Stimulated activated CD8-positive, alpha-beta memory T cell treated with anti-CD3 and anti-CD28 coated beads, Interleukin-7, amount 100 ng/mL, for 48 hours (primary cell): ENCODE data around the gene DNAH11.
"Not testable (repeated sequence)": the region's sequence is repeated elsewhere in the genome, so short reads cannot be mapped to it uniquely, and the experiment has no call there.

ENCODE experiments used
- DNase-seq, 2 donors: peaks; one replicate each; pipeline ENCODE4 v3.0.0-alpha.2; 2020; ENCODE audit warnings: low read depth in 1 of 2; ENCODE audit errors: extremely low read depth in 1 of 2

DNAH11 gene

DNA sequence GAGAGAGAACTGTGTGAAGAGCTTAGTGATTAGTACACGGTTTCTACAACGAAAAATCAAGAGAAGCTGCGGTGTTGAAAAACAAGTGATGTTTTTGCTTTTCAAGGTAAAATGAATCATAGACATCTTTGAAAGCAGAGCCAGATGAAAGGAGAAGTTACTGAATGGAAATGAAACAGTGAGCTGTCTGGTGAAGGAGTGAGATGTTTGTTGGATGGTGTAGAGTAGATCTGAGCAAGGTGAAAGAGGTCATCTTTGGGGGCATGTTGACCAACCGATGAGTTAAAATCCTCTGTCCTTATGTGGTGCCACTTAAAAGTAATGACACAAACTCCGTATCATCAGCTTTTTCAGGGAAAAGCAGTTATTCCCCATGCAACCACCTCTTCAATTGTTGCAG lies 225.4 kb downstream of the DNAH11 start:
- DNase-seq, result no peak

DNA sequence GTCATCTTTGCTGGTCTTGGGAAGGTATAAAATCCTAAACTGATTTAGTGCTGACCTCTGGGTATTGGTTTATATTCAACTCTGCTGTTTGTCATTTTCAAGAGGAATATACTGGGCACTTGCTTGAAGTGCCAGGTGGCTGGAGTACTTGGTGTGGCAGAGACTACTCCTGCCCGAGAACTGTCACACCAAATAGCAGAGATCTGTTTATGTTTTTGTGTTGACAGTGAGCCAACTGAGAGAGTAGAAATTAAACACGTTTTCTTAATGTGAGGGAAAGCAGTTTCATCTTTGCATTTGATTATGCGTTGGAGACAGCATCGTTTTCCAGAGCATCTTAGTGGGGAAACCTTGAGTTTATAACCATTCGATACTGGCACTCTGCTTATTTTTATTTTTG lies 228.4 kb downstream of the DNAH11 start:
- DNase-seq, result no peak

DNA sequence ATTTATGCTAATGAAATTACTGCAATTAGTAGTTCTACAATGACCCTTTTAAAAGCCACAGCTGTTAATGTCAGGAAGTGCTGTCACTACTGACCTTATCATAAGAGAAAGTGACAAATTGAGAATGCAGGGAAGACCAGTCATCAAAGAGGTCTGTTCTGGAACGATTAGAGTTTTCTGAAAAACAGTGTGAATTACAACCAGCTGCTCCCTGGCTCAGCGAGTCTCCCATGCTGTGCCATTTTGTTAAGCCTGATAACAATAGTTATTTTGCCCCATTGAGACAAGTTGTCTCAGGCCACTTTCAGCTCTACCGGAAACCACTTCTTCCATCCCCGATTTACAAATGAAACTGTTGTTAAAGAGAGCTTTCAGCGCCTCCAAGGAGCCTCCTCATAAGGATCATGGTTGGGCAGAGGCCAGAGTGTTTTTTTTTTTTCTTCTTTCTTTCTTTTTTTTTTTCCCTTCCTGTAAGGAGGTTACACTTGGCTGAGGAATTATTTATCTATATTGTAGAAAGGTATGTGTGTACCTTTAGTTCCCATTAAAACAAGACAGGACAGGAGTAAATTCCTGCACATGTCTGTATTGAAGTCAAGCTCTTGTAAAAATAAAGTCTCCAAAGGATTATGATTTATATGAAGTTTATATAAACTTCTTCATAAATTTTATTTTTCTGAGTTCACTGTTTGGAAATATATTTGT lies 229.2 kb downstream of the DNAH11 start:
- DNase-seq, result no peak

- DNase-seq, result no peak
Measured at GRCh38 chr7:21773326-21773725, 230.5 kb downstream of the DNAH11 start.

GRCh38 chr7:21777921-21778320 lies 235.1 kb downstream of the DNAH11 start:
- DNase-seq, result no peak

GRCh38 chr7:21778953-21779352 lies 236.1 kb downstream of the DNAH11 start:
- DNase-seq, result no peak

DNA sequence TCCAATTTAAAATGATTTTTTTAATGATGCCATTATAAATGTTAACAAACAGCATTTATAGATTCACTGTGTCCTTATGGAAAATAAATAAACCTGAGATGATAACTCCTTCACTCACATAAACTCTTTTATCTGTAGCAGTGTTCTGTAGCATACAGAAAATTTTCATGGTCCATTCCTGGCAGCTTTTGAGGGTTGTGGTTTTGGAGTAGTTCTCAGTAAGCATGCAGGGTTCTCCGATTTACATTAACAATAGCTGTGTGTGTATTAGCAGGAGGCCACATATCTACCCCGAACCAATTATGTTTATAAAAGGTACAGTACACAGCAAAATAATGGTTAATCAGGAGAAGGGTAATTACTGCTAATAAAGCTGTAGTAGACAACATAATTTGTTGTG lies 240.2 kb downstream of the DNAH11 start:
- DNase-seq, result no peak

DNA sequence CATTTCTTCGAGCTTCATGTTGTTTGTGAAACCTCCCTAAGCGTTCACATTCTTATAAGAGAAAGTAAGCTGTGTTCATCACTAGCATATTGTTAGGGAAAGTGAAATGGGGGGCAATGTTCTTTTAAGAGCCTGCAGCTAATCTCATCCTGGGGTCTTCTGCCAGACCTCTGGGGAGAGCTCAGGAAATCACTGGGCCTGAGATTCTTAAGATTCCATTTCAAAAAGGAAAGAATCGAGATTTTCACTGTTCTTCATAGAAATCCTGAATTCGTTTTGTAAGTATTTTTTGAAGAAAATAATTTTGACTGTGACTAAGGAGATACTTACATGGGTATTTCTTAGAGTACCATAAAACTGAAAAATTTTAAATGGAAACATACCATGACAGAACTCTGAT lies 242.2 kb downstream of the DNAH11 start:
- DNase-seq, result no peak

GRCh38 chr7:21805791-21806190 lies 263.0 kb downstream of the DNAH11 start:
- DNase-seq, result no peak

GRCh38 chr7:21806388-21806787 lies 263.5 kb downstream of the DNAH11 start:
- no peak for DNase-seq

- no peak for DNase-seq
Measured at GRCh38 chr7:21819048-21819447, 276.2 kb downstream of the DNAH11 start.

DNA sequence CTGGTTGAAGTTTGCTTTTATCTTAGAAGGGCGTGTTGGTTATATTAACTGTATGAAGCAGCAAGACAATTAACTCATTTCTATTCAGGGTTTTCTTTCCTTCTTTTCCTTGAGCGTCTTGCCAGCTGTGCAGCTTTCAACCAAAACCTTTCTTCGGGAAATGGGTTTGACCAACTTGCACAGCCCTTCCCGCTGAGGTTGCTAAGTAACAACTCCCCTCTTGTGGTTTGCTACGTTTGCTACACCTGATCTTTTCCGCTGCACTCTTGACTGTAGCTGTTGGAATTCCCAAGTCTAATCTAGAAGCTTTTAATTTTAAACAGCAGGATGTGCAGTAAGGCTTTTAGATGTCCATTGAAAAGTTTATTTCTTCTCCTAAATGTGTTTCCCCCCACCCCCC lies 286.0 kb downstream of the DNAH11 start:
- no peak for DNase-seq

DNA sequence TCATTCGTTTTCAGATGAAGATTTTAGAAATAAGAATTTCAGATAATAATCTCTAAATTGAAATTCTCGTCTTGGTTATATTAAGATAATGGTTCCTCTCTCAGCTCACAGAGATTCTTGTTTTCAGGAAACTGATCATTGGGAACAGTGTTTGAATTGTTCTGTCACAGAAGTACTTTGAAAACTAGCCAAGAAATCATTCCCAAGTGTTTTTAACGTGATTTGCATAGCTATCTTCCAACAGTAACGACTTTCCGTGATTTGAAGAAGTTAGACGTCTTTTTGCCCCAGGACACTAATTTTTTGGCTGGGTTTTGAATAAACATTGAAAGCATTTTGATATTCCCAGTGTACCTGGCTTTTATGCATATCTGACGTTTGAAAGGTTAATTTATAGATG lies 286.9 kb downstream of the DNAH11 start:
- no peak for DNase-seq

DNA sequence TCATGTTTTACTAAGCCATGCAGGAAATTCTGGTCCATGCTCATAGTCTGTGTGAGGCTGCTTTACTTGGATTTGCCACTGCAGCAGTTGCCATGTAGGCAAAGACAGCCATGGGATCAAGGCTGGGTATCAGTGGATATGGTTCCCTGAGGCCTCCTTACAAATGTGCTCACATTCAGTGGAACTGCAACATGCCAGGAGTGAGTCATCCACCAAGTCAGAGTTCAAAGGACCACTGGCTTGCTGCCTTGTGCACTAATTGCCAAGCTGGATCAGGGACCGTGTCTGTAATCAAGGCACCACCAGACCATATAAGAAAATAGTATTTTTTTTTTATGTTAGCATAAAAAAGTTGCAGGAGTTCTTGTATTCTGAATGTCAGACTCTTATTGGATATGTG lies 301.9 kb downstream of the DNAH11 start:
- DNase-seq, result no peak

- no peak for DNase-seq
Measured at GRCh38 chr7:21850531-21851285, 307.9 kb downstream of the DNAH11 start.

DNA sequence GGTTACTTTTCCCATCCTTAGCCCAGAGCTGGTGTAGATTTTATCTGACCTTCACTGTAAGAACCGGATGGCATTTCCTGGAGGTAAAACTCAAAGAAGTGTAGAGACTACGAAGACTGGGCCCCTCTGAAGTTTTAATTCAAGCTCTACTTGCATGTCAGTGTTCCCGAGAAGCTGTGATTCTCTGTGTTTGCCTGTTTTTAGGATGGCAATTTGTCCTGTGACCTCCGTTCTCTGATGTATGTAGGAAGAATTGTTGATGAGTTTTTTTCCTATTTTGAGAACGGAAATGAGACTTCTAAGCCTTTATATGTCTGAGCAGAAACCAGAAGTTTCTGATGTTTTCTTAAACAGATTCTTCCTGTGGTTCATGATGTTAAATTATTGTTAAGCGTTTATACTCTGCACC lies 308.7 kb downstream of the DNAH11 start:
- DNase-seq, result no peak

- not testable (repeated sequence) for DNase-seq
Measured at GRCh38 chr7:21865631-21866204, 322.9 kb downstream of the DNAH11 start.

- DNase-seq, result no peak
Measured at GRCh38 chr7:21866731-21867130, 323.9 kb downstream of the DNAH11 start.

GRCh38 chr7:21867226-21867625 lies 324.4 kb downstream of the DNAH11 start:
- no peak for DNase-seq

DNA sequence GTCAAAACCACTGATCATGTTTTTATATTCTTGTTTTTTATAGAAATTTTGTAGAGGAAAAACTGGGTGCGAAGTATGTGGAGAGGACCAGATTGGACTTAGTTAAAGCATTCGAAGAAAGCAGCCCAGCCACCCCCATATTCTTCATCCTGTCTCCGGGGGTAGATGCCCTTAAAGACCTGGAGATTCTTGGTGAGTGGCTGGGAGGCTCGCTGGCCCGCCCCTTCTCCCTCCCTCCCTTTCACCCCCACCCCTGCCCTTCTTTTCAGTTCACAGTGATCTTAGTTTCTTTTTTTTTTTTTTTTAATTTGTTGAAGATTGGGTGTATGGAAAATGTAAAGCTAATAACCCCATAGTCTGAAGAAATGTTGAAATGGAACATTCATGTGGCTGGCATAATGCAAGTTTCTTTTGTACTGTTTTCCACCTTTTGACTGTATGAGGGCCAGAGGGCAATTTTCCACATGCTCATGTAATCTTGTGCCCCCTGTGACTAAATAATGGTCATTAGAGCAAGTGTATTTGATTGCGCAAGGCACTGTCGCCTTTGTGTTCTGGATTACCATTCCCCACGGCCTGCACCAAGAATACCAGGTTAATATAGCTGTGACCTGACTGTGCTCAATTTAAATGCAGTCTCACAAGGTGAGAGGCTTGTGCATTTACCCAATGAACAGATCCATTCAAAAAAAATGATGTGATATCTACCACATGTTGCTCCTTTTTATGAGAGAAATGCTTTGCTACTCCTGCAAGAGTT lies 325.2 kb downstream of the DNAH11 start:
- DNase-seq, result no peak

GRCh38 chr7:21868576-21868850 lies 325.7 kb downstream of the DNAH11 start:
- DNase-seq, result no peak
